CD4-positive, alpha-beta T cell (primary cell): ENCODE results near the gene PAX2. TPM values are rescaled to one million over a fixed set of nuclear protein-coding genes. Genes with fewer than 3 reads are reported as not detected.

ENCODE experiments used
- ATAC-seq: fragments of 200-7000 bp; cut with Tn5 transposase; one replicate; pipeline ENCODE4 v1.10.0; 2022; ENCODE audit warnings: mild to moderate bottlenecking; ENCODE audit not compliant: poor library complexity
- CTCF ChIA-PET: fragments of 350-600 bp; sonication (Branson Sonifier 250); formaldehyde crosslinking; loops from one replicate; lab custom pipeline; 2021; ENCODE audit warnings: antibody characterized with exemption, inconsistent platforms; lab: Charles Lee
- POLR2A ChIA-PET: fragments of 350-600 bp; sonication (Branson Sonifier 250); formaldehyde crosslinking; loops from one replicate; lab custom pipeline; 2021; ENCODE audit warnings: antibody characterized with exemption, inconsistent platforms; lab: Charles Lee
- DNase-seq, 14 experiments: peaks; one replicate each; pipeline ENCODE4 v3.0.0-alpha.2; 2013 to 2020; ENCODE audit warnings: mixed read lengths in 2 of 14
- H3K27ac ChIP-seq, 2 donors: one replicate each; pipeline versions ENCODE4 v1.5.1 to v1.7.0; 2013; ENCODE audit warnings: low read length in 2 of 2, low read depth in 1 of 2, mild to moderate bottlenecking in 1 of 2
- H3K27me3 ChIP-seq, 2 experiments: 1 replicate in 1 of 2; 2 replicates in 1 of 2; pipeline versions ENCODE4 v1.6.1 to v1.7.0; 2013; ENCODE audit warnings: low read length in 2 of 2, control low read depth in 1 of 2, mild to moderate bottlenecking in 1 of 2, moderate library complexity in 1 of 2; ENCODE audit not compliant: insufficient read depth in 2 of 2, control insufficient read depth in 1 of 2
- H3K36me3 ChIP-seq: one replicate; pipeline ENCODE4 v1.6.1; 2013; ENCODE audit warnings: low read length, control low read depth; ENCODE audit not compliant: insufficient read depth
- H3K4me1 ChIP-seq: one replicate; pipeline ENCODE4 v1.6.1; 2013; ENCODE audit warnings: low read length, control low read depth; ENCODE audit not compliant: insufficient read depth
- H3K4me3 ChIP-seq: one replicate; pipeline ENCODE4 v1.5.1; 2013; ENCODE audit warnings: mild to moderate bottlenecking, low read length, moderate library complexity
- H3K9me3 ChIP-seq, 2 experiments: 1 replicate in 1 of 2; 2 replicates in 1 of 2; pipeline versions ENCODE4 v1.6.1 to v1.7.0; 2013; ENCODE audit warnings: low read length in 2 of 2, mild to moderate bottlenecking in 2 of 2, control low read depth in 1 of 2, moderate library complexity in 1 of 2; ENCODE audit not compliant: control insufficient read depth in 1 of 2, insufficient read depth in 1 of 2
- H3K27ac Mint-ChIP-seq: one replicate; pipeline ENCODE4 v1.8.0; 2020; ENCODE audit warnings: mixed read lengths
- H3K27me3 Mint-ChIP-seq: one replicate; pipeline ENCODE4 v1.8.0; 2021; ENCODE audit warnings: mixed read lengths
- H3K36me3 Mint-ChIP-seq: one replicate; pipeline ENCODE4 v1.8.0; 2021; ENCODE audit warnings: low read depth, mixed read lengths
- H3K4me1 Mint-ChIP-seq: one replicate; pipeline ENCODE4 v1.8.0; 2021; ENCODE audit warnings: low read depth, mixed read lengths
- H3K4me3 Mint-ChIP-seq: one replicate; pipeline ENCODE4 v1.8.0; 2020; ENCODE audit warnings: mild to moderate bottlenecking, mixed read lengths
- H3K9me3 Mint-ChIP-seq: one replicate; pipeline ENCODE4 v1.8.0; 2020; ENCODE audit warnings: mixed read lengths
- intact Hi-C, 2 experiments: fragments of 100-400 bp; cut with DNase I in 1 of 2; cut with micrococcal nuclease in 1 of 2; formaldehyde crosslinking; loops; one replicate each; pipeline versions ENCODE4 v1.15.1 to v1.9.0; 2023 to 2025; cut with DNase I, micrococcal nuclease
- total RNA-seq, 174 experiments: library from RNA in 2 of 174; stranded (reverse) in 2 of 174; gene quantifications; one replicate each; pipeline ENCODE4 v1.2.3 and lab custom pipeline; 2021 to 2026
- TF ChIP-seq, protein P1 (sequence below): fragments of 200-600 bp; IDR thresholded peaks from one replicate; pipeline ENCODE4 v1.8.0; 2022; ENCODE audit warnings: antibody characterized with exemption, mild to moderate bottlenecking

The PAX2 gene
- total RNA-seq, 2 experiments from 2014 or later, result not detected

DNA sequence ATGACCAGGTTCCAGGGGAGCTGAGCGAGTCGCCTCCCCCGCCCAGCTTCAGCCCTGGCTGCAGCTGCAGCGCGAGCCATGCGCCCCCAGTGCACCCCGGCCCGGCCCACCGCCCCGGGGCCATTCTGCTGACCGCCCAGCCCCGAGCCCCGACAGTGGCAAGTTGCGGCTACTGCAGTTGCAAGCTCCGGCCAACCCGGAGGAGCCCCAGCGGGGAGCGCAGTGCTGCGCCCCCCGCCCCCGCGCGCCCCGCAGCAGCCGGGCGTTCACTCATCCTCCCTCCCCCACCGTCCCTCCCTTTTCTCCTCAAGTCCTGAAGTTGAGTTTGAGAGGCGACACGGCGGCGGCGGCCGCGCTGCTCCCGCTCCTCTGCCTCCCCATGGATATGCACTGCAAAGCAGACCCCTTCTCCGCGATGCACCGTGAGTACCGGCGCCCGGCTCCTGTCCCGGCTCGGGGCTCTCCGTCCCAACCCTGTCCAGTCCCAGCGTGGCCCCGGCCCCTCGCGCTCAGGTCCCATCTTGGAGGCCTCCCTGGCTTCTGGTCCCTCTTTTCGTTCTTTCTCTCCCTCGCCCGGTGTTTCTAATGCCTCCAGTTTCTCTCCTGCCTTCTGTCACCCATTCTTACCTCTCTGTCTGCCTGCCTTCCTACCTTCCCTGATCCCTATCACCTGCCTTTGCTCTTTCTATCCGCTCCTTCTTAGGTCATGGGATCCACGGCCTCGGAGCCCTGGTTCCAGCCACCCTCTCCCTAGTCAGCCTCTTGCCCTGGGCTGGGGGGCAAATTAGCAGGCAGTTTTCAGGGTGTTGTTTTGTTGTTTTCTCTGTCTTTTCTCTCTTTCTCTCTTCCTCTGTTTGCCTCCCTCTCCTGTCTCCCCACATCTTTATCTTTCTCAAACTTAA lies 751 bp downstream of the PAX2 start:
- Histone ChIP-seq H3K27me3 (peaks cover 74 to 98% of the 10 kb centered on the region in 2 experiments), H3K27ac (no peak overlapping the region), H3K9me3 (peaks cover 0 to 34% of the 10 kb centered on the region in 2 experiments), H3K4me1 (peaks cover 43% of the 10 kb centered on the region), H3K36me3 (no peaks in the 10 kb centered on the region), H3K4me3 (no peak overlapping the region)
- Mint-ChIP-seq H3K27me3 (peaks cover 84% of the 10 kb centered on the region), H3K9me3 (no peaks in the 10 kb centered on the region), H3K36me3 (no peaks in the 10 kb centered on the region), H3K4me3 (peak overlapping the region; percentile 34), H3K4me1 (peaks cover 52% of the 10 kb centered on the region), H3K27ac (no peak overlapping the region)
- DNase-seq (no peak), ATAC-seq (no peak)
- TF ChIP-seq, protein P1, sequence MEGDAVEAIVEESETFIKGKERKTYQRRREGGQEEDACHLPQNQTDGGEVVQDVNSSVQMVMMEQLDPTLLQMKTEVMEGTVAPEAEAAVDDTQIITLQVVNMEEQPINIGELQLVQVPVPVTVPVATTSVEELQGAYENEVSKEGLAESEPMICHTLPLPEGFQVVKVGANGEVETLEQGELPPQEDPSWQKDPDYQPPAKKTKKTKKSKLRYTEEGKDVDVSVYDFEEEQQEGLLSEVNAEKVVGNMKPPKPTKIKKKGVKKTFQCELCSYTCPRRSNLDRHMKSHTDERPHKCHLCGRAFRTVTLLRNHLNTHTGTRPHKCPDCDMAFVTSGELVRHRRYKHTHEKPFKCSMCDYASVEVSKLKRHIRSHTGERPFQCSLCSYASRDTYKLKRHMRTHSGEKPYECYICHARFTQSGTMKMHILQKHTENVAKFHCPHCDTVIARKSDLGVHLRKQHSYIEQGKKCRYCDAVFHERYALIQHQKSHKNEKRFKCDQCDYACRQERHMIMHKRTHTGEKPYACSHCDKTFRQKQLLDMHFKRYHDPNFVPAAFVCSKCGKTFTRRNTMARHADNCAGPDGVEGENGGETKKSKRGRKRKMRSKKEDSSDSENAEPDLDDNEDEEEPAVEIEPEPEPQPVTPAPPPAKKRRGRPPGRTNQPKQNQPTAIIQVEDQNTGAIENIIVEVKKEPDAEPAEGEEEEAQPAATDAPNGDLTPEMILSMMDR, result no peak
- CTCF ChIA-PET, result no interaction called here
- POLR2A ChIA-PET, result no interaction called here
- intact Hi-C loops, result no loop called here

GRCh38 chr10:100746784-100747455 lies 1.5 kb downstream of the PAX2 start:
- Mint-ChIP-seq H3K9me3 (no peaks in the 10 kb centered on the region), H3K27me3 (peaks cover 85% of the 10 kb centered on the region), H3K27ac (no peak overlapping the region), H3K4me1 (peaks cover 52% of the 10 kb centered on the region), H3K36me3 (no peaks in the 10 kb centered on the region), H3K4me3 (peak overlapping the region; percentile 34)
- Histone ChIP-seq H3K27me3 (peaks cover 75 to 97% of the 10 kb centered on the region in 2 experiments), H3K36me3 (no peaks in the 10 kb centered on the region), H3K9me3 (peaks cover 0 to 35% of the 10 kb centered on the region in 2 experiments), H3K27ac (no peak overlapping the region), H3K4me1 (peaks cover 43% of the 10 kb centered on the region), H3K4me3 (no peak overlapping the region)
- POLR2A ChIA-PET, result no interaction called here
- TF ChIP-seq, protein P1, result no peak
- no peak for DNase-seq
- CTCF ChIA-PET, result no interaction called here
- no peak for ATAC-seq
- intact Hi-C loops, result no loop called here

DNA sequence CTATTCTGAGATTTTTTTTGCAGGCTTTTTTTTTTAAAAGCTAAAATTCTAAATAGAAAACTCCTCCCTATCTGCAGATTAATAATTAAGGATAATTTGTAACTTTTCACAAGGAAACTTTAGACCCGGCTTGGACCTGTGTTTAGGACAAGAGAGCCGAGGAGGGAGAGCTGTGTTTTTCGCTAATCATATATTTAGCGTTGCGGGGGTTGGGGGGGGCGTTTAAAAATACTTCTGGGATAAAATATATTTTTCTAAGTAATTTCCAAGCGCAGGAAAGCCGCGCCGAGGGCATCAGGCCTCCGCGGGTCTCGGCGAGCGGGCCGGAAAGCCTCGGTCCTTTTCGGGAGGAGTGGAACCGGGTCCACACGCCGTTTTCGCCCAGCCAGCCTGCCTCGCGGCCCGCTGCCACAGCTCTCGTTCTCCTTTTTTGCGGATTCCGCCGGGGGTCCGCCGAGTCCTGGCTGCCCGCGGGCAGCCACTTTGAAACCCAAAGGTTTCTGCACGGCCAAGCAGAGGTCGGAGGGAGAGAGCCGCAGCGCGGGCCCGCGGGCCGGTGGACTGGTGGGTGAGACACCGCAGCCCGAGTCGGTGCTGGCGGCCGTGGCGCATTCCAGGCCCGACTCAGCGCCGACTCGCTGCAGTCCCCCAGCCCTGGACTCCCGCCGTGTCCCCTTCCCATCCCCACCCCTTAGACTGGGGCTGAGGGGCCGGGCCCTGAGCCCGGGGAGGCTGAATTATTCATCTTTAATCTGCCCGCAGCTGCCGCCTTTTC lies 2.3 kb downstream of the PAX2 start:
- CTCF ChIA-PET, result no interaction called here
- DNase-seq, result no peak

More for the DNA sequence above, 2.3 kb downstream of the PAX2 start:
- Histone ChIP-seq H3K27ac (no peak overlapping the region), H3K4me1 (peaks cover 40% of the 10 kb centered on the region), H3K4me3 (no peak overlapping the region), H3K27me3 (peaks cover 75 to 97% of the 10 kb centered on the region in 2 experiments), H3K36me3 (no peaks in the 10 kb centered on the region), H3K9me3 (peaks cover 0 to 35% of the 10 kb centered on the region in 2 experiments)
- TF ChIP-seq, protein P1, result no peak
- peaks cover 52% of the 10 kb centered on the region for H3K4me1 Mint-ChIP-seq
- POLR2A ChIA-PET, result no interaction called here
- no peak overlapping the region for H3K27ac Mint-ChIP-seq
- H3K9me3 Mint-ChIP-seq, result no peaks in the 10 kb centered on the region
- H3K27me3 Mint-ChIP-seq, result peaks cover 86% of the 10 kb centered on the region
- no peak for ATAC-seq
- H3K36me3 Mint-ChIP-seq, result no peaks in the 10 kb centered on the region
- intact Hi-C loops, result no loop called here
- H3K4me3 Mint-ChIP-seq, result peak overlapping the region; percentile 25
